Measurements from ENCODE around the gene COL4A2.

DNA sequence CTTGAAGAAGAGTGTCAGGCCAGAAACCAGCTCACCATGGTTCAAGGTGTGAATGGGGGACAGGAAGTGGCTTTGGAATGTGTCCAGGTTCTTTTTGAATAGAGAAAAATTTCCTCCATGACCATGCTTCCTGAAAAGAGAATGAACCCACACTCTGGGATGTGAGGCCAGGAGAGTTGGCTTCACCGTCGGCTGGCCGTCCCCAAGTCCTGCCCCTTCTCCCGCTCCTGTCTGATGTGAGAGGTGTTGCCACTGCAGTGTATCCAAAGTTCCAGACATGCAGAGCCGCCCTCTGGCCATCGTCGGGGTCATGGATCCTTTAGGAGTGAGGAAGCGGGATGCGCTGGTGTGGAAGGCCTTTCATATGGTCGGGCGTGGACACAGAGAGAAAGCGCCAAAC, 101.2 kb downstream of the COL4A2 start:
- TF ChIP-seq, protein P1, sequence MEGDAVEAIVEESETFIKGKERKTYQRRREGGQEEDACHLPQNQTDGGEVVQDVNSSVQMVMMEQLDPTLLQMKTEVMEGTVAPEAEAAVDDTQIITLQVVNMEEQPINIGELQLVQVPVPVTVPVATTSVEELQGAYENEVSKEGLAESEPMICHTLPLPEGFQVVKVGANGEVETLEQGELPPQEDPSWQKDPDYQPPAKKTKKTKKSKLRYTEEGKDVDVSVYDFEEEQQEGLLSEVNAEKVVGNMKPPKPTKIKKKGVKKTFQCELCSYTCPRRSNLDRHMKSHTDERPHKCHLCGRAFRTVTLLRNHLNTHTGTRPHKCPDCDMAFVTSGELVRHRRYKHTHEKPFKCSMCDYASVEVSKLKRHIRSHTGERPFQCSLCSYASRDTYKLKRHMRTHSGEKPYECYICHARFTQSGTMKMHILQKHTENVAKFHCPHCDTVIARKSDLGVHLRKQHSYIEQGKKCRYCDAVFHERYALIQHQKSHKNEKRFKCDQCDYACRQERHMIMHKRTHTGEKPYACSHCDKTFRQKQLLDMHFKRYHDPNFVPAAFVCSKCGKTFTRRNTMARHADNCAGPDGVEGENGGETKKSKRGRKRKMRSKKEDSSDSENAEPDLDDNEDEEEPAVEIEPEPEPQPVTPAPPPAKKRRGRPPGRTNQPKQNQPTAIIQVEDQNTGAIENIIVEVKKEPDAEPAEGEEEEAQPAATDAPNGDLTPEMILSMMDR (conservative IDR thresholded peaks at IDR 0.05; ENCODE audit: low read depth, low read length), result no peak
- TF ChIP-seq EZH2 (IDR thresholded peaks at IDR 0.05; ENCODE audit: low read length, unreplicated experiment) (no peak), EZH2phosphoT487 (IDR thresholded peaks at IDR 0.05; ENCODE audit: borderline replicate concordance, low read length) (no peak)
